ENCODE results near the gene PTGIS.

DNA sequence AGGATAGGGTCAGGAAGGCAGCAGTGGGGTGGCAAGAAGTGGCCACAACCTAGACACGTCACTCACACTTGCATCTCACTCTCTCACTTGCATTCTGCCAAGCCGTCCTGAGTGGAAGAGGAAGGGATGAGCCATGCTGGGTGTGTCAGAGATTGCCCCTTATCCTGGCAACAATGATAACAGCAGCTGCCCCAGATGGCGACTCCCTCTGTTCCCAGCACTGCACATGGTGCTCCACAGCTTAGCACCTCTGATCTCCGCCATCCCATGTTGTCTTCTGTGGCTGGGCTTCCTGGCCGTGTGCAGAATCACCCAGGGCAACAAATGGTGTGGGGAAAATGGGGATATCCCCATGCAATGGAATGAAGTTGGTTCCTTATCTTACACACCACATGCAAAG is 96.5 kb downstream of the PTGIS start:
- TF ChIP-seq, protein P1, sequence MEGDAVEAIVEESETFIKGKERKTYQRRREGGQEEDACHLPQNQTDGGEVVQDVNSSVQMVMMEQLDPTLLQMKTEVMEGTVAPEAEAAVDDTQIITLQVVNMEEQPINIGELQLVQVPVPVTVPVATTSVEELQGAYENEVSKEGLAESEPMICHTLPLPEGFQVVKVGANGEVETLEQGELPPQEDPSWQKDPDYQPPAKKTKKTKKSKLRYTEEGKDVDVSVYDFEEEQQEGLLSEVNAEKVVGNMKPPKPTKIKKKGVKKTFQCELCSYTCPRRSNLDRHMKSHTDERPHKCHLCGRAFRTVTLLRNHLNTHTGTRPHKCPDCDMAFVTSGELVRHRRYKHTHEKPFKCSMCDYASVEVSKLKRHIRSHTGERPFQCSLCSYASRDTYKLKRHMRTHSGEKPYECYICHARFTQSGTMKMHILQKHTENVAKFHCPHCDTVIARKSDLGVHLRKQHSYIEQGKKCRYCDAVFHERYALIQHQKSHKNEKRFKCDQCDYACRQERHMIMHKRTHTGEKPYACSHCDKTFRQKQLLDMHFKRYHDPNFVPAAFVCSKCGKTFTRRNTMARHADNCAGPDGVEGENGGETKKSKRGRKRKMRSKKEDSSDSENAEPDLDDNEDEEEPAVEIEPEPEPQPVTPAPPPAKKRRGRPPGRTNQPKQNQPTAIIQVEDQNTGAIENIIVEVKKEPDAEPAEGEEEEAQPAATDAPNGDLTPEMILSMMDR (IDR thresholded peaks at IDR 0.05) = no peak
- TF ChIP-seq POLR2A (IDR thresholded peaks at IDR 0.05) = no peak

All from esophagus squamous epithelium (tissue), 4 donors.